Right renal pelvis (tissue), 4 donors: ENCODE measurements around the gene IDI1. TPM values are rescaled to one million over a fixed set of nuclear protein-coding genes. Genes with fewer than 3 reads are reported as not detected.

Source experiments
- DNase-seq, 4 donors: peaks; one replicate each; pipeline ENCODE4 v3.0.0-alpha.2; 2013; ENCODE audit warnings: low read depth in 4 of 4, low spot score in 3 of 4, missing footprints in 1 of 4
- polyA plus RNA-seq, 4 donors: library from polyadenylated mRNA; unstranded; fragments of 120-200 nt; gene quantifications; one replicate each; pipeline ENCODE4 v1.2.1, GENCODE V29; 2013; ENCODE audit not compliant: insufficient read length in 4 of 4

IDI1 gene
- polyA plus RNA-seq, 4 donors: 66.7 to 87.5 (median 78.3) TPM

DNA sequence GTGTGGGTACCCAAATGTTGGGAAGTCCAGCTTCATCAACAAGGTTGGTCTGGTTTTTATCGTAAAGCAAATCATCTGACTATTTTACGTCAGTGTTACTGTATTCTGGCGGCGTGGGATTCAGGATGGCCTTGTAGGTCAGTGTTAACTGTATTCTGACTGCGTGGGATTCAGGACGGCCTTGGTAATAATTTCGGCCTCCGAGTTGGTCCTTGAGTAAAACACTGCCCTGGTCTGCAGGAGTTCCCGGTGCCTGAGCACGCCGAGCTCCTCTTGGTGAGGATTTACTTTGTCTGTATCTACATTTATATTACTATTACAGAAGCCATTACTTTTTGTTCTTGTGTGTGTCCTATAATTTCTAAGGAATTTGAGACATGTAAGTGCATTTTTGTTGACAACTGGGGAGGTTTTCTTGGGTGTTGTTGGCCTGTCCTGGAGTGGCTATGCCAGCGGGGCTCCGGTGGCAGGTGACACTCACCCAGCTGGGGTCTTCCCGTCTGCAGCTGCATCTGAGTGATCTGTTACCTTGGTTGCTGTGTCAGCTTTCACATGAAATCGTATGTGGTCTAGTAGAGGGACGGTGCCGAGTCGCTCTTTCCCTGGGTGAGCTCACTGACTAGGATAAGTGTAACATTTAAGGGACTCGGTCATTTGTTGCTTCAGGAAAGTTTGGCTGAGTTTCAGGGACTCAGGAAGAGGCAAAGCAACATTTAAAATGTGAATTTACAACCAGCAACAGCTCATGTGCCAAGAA, 51.5 kb downstream of the IDI1 start:
- DNase-seq: no peak

DNA sequence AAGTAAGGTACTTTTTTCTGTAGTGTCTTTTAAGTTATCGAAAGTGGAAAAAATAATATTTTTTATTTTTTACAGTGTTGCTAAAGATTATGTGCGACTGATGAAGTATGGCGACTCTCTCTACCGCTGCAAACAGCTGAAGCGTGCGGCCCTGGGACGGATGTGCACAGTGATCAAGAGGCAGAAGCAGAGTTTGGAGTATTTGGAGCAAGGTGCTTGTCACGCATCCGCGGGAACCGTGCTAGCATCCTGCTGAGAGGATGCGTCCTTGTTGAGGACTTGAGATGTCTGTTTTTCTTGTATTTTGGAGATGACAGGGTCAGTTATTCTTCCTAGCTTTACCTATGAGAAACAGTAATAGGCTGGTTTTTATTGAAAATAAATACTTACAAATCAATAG, 52.9 kb downstream of the IDI1 start:
- no peak for DNase-seq

- DNase-seq: no peak
Observed at GRCh38 chr10:995559-995926, 53.4 kb downstream of the IDI1 start.

DNA sequence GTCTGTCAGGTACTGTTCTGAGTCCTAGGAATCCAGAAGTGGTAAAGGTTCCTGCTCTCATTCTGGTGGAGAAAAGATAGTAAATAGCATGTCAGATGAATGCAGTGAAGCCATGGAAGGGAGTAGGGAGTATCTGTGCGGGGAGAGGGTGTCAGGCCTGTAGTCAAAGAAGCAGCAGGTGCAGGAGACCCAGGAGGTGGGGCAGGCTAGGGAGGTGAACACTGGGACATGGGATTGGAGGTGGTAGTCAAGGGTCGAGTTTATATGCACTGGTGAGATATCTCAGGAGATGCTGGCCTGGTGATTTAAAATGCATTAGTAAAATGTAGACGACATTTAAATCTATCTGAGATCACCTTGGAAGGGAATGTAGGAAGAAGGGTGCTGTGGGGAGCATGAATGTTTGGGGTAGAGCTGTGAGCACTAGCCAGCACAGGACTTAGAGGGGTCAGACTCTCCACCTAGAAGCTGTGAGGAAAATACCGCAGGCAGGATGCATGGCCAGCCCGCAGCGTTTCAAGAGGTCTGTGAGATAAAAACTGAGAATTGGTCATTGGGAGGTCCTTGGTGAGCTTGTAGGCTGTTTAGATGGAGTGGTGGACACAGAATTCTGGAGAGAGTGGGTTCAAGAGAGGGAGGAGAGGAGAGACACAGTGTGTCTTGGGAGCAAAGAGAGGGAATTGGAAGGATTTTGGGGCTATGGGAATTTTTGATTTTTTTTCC, 53.9 kb downstream of the IDI1 start:
- DNase-seq: no peak

- no peak for DNase-seq
Observed at GRCh38 chr10:992871-993270, 56.0 kb downstream of the IDI1 start.

DNA sequence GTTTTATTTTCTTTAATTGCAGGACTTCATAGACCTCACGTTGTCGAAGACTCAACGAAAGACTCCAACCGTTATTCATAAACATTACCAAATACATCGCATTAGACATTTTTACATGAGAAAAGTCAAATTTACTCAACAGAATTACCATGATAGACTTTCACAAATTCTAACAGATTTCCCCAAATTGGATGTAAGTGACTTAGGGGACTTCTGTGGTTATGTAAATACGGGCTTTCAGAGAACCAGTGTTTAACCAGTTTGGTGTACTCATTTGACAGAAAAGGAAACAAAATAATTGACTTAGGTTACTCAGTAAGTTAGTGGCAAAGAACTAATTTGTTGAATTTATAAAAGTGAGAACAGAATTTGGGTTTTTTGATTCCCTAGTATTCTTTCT, 56.5 kb downstream of the IDI1 start:
- DNase-seq: no peak

DNA sequence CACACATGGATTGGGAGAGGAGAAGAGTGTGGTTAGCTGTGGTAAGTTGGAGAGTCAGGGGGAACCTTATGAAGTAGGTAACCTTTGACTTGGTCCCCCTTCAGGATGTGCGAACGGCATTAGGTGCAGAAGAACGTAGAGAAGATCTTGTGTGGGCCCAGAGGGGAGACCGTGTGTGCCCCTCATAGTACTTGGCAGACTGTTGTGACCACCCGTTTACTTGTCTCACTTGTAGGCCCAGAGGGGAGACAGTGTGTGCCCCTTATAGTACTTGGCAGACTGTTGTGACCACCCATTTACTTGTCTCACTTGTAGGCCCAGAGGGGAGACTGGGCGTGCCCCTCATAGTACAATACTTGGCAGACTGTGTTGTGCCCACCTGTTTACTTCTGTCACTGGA, 58.1 kb downstream of the IDI1 start:
- DNase-seq: no peak

Other genes starting within 250 kb of the IDI1 start
- 10 to 100 TPM; 41.9 to 49.4 (median 43.0) TPM for gene LARP4B, start 117.4 kb downstream of the IDI1 start, polyA plus RNA-seq
- gene GTPBP4, start 60.7 kb downstream of the IDI1 start, polyA plus RNA-seq: 10 to 100 TPM; 58.5 to 63.7 (median 62.6) TPM
- under 1 TPM in 1 of 4 donors, not detected in 3; 0.08 TPM for gene IDI2, start 23.3 kb downstream of the IDI1 start, polyA plus RNA-seq
- 10 to 100 TPM; 14.7 to 17.8 (median 16.8) TPM for gene WDR37, start 7.3 kb upstream of the IDI1 start, polyA plus RNA-seq